IPS DF 6.9 (cell line): Measurements from ENCODE around the gene TRIM24.

ENCODE experiments used
- DNase-seq: peaks from one replicate; pipeline ENCODE4 v3.0.0-alpha.2; 2013; ENCODE audit warnings: low read depth, low spot score
- H3K27ac ChIP-seq: one replicate; pipeline ENCODE4 v1.5.1; 2013; ENCODE audit warnings: low read length, control low read depth
- H3K27me3 ChIP-seq: 2 replicates; pipeline ENCODE4 v1.6.1; 2013; ENCODE audit warnings: mild to moderate bottlenecking, low read length; ENCODE audit not compliant: control insufficient read depth, insufficient read depth
- H3K36me3 ChIP-seq: 2 replicates; pipeline ENCODE4 v1.6.1; 2013; ENCODE audit warnings: low read length; ENCODE audit not compliant: control insufficient read depth, insufficient read depth
- H3K4me1 ChIP-seq: 2 replicates; pipeline ENCODE4 v1.6.1; 2013; ENCODE audit warnings: low read length; ENCODE audit not compliant: control insufficient read depth, insufficient read depth
- H3K4me3 ChIP-seq: 2 replicates; pipeline ENCODE4 v1.5.1; 2013; ENCODE audit warnings: mild to moderate bottlenecking, low read length
- H3K9me3 ChIP-seq: 2 replicates; pipeline ENCODE4 v1.6.1; 2013; ENCODE audit warnings: low read length, inconsistent platforms; ENCODE audit not compliant: control insufficient read depth, insufficient read depth
- WGBS: extraction: QIAGEN DNeasy Blood & Tissue Kit; methylation state at CpG from one replicate; pipeline ENCODE4 v1.1.7; 2013; ENCODE audit warnings: mixed read lengths, missing lambda C conversion rate; ENCODE audit not compliant: insufficient read length, insufficient coverage; 5-methylcytosine and 5-hydroxymethylcytosine counted together

Gene TRIM24

GRCh38 chr7:138616085-138616484 is 156.0 kb downstream of the TRIM24 start:
- Histone ChIP-seq H3K27ac (no peak overlapping the region), H3K4me3 (no peak overlapping the region), H3K4me1 (no peaks in the 10 kb centered on the region), H3K36me3 (no peaks in the 10 kb centered on the region), H3K27me3 (no peaks in the 10 kb centered on the region), H3K9me3 (no peaks in the 10 kb centered on the region)
- no CpG with 5 or more reads among the region's 6 CpGs for WGBS
- no peak for DNase-seq

GRCh38 chr7:138618506-138618905 is 158.4 kb downstream of the TRIM24 start:
- Histone ChIP-seq H3K36me3 (no peaks in the 10 kb centered on the region), H3K4me1 (no peaks in the 10 kb centered on the region), H3K27me3 (no peaks in the 10 kb centered on the region), H3K27ac (no peak overlapping the region), H3K4me3 (no peak overlapping the region), H3K9me3 (no peaks in the 10 kb centered on the region)
- WGBS = no CpG with 5 or more reads among the region's 10 CpGs
- no peak for DNase-seq

- Histone ChIP-seq H3K4me3 (no peak overlapping the region), H3K9me3 (no peaks in the 10 kb centered on the region), H3K4me1 (no peaks in the 10 kb centered on the region), H3K27me3 (no peaks in the 10 kb centered on the region), H3K27ac (no peak overlapping the region), H3K36me3 (no peaks in the 10 kb centered on the region)
- DNase-seq = no peak
Measured at GRCh38 chr7:138618933-138619332, 158.9 kb downstream of the TRIM24 start.

- Histone ChIP-seq H3K9me3 (no peaks in the 10 kb centered on the region), H3K4me3 (no peak overlapping the region), H3K36me3 (no peaks in the 10 kb centered on the region), H3K4me1 (peaks cover 1% of the 10 kb centered on the region; the same call in 1 of the 2 replicates), H3K27me3 (no peaks in the 10 kb centered on the region), H3K27ac (no peak overlapping the region)
- no CpG with 5 or more reads among the region's 1 CpG for WGBS
- no peak for DNase-seq
Measured at GRCh38 chr7:138622841-138623240, 162.8 kb downstream of the TRIM24 start.

- H3K4me3 ChIP-seq = no peak overlapping the region
- no peak for DNase-seq
- no peaks in the 10 kb centered on the region for H3K27me3 ChIP-seq
- whole genome bisulfite sequencing = no CpG with 5 or more reads among the region's 3 CpGs
- no peaks in the 10 kb centered on the region for H3K36me3 ChIP-seq
- H3K4me1 ChIP-seq = peaks cover 1% of the 10 kb centered on the region; the same call in 1 of the 2 replicates
- H3K9me3 ChIP-seq = no peaks in the 10 kb centered on the region
- no peak overlapping the region for H3K27ac ChIP-seq
Measured at GRCh38 chr7:138625084-138625848, 165.2 kb downstream of the TRIM24 start.

GRCh38 chr7:138625849-138626230 is 165.8 kb downstream of the TRIM24 start:
- Histone ChIP-seq H3K36me3 (no peaks in the 10 kb centered on the region), H3K4me3 (no peak overlapping the region), H3K9me3 (no peaks in the 10 kb centered on the region), H3K4me1 (peaks cover 1% of the 10 kb centered on the region; the same call in 1 of the 2 replicates), H3K27me3 (no peaks in the 10 kb centered on the region), H3K27ac (no peak overlapping the region)
- DNase-seq = no peak
- no CpG with 5 or more reads among the region's 5 CpGs for whole genome bisulfite sequencing

- Histone ChIP-seq H3K27ac (no peak overlapping the region), H3K27me3 (no peaks in the 10 kb centered on the region), H3K4me3 (no peak overlapping the region), H3K4me1 (peaks cover 1% of the 10 kb centered on the region; the same call in 1 of the 2 replicates), H3K36me3 (no peaks in the 10 kb centered on the region), H3K9me3 (no peaks in the 10 kb centered on the region)
- no CpG with 5 or more reads among the region's 2 CpGs for WGBS
- no peak for DNase-seq
Measured at GRCh38 chr7:138626846-138627245, 166.8 kb downstream of the TRIM24 start.

GRCh38 chr7:138627361-138627760 is 167.3 kb downstream of the TRIM24 start:
- Histone ChIP-seq H3K4me3 (no peak overlapping the region), H3K4me1 (peaks cover 1% of the 10 kb centered on the region; the same call in 1 of the 2 replicates), H3K36me3 (no peaks in the 10 kb centered on the region), H3K9me3 (no peaks in the 10 kb centered on the region), H3K27ac (no peak overlapping the region), H3K27me3 (no peaks in the 10 kb centered on the region)
- DNase-seq = no peak
- no CpG with 5 or more reads among the region's 6 CpGs for WGBS

- no peak for DNase-seq
- Histone ChIP-seq H3K4me1 (peaks cover 1% of the 10 kb centered on the region; the same call in 1 of the 2 replicates), H3K4me3 (no peak overlapping the region), H3K27ac (no peak overlapping the region), H3K9me3 (no peaks in the 10 kb centered on the region), H3K27me3 (no peaks in the 10 kb centered on the region), H3K36me3 (no peaks in the 10 kb centered on the region)
- WGBS = no CpG with 5 or more reads among the region's 8 CpGs
Measured at GRCh38 chr7:138630059-138630610, 170.1 kb downstream of the TRIM24 start.

GRCh38 chr7:138632384-138632783 is 172.3 kb downstream of the TRIM24 start:
- WGBS = no CpG with 5 or more reads among the region's 2 CpGs
- H3K27me3 ChIP-seq = no peaks in the 10 kb centered on the region

More at GRCh38 chr7:138632384-138632783, 172.3 kb downstream of the TRIM24 start:
- no peak for DNase-seq
- H3K9me3 ChIP-seq = no peaks in the 10 kb centered on the region
- H3K36me3 ChIP-seq = no peaks in the 10 kb centered on the region
- no peaks in the 10 kb centered on the region for H3K4me1 ChIP-seq
- H3K27ac ChIP-seq = no peak overlapping the region
- H3K4me3 ChIP-seq = no peak overlapping the region
